GM12878 (cell line): ENCODE results near the gene SELENOO. TPM values are rescaled to one million over a fixed set of nuclear protein-coding genes. Genes with fewer than 3 reads are reported as not detected.

Source experiments
- ATAC-seq: fragments of 200-7000 bp; cut with Tn5 transposase; 3 replicates; pipeline ENCODE4 v1.9.1; 2020; ENCODE audit warnings: mild to moderate bottlenecking, moderate library complexity
- BruUV-seq: library from RNA; stranded (reverse); fragments of 400-500 nt; replicated peaks from 2 replicates; lab custom pipeline; 2021; lab: Mats Ljungman, UMichigan
- CTCF ChIA-PET: fragments of 300-600 bp; sonication (Branson Sonifier 250); formaldehyde crosslinking; extraction: SDS; loops from one replicate; lab custom pipeline; 2021; ENCODE audit warnings: inconsistent platforms; lab: Yijun Ruan, JAX
- POLR2A ChIA-PET: fragments of 350-600 bp; formaldehyde crosslinking; extraction: SDS; loops from one replicate; lab custom pipeline; 2021; ENCODE audit warnings: inconsistent platforms; lab: Charles Lee
- RAD21 ChIA-PET: fragments of 300-600 bp; sonication (Branson Sonifier 250); formaldehyde crosslinking; loops from one replicate; lab custom pipeline; 2023; ENCODE audit warnings: antibody characterized with exemption; ENCODE audit not compliant: unreplicated experiment; lab: Charles Lee
- SMC1A ChIA-PET: fragments of 300-600 bp; sonication (Branson Sonifier 250); formaldehyde crosslinking; loops from one replicate; lab custom pipeline; 2023; ENCODE audit not compliant: unreplicated experiment, uncharacterized antibody; lab: Charles Lee
- DNase-seq: peaks from one replicate; pipeline ENCODE4 v3.0.0-alpha.2; 2011; ENCODE audit warnings: low read depth, low spot score
- FAIRE-seq: peaks from 3 replicates; lab custom pipeline; 2011; peaks lifted over from hg19 to GRCh38; lab: Jason Lieb, UNC
- H2AFZ ChIP-seq: 2 replicates; pipeline ENCODE4 v1.6.0; 2011; ENCODE audit warnings: low read depth, low read length, control low read depth; ENCODE audit not compliant: control insufficient read depth
- H3K27ac ChIP-seq: 2 replicates; pipeline ENCODE4 v1.5.1; 2011; ENCODE audit warnings: control low read depth; ENCODE audit not compliant: control insufficient read depth, insufficient read depth
- H3K27me3 ChIP-seq, 2 experiments: replicated peaks in 1 of 2; 2 replicates each; pipeline versions ENCODE4 v1.6.0 to v1.6.1; 2011; ENCODE audit warnings: low read length in 1 of 2; ENCODE audit not compliant: control insufficient read depth in 2 of 2, insufficient read depth in 2 of 2
- H3K36me3 ChIP-seq, 2 experiments: 2 replicates each; pipeline ENCODE4 v1.5.1; 2011; ENCODE audit warnings: low read length in 1 of 2; ENCODE audit not compliant: control insufficient read depth in 2 of 2, insufficient read depth in 2 of 2
- H3K4me1 ChIP-seq: 2 replicates; pipeline ENCODE4 v1.6.1; 2011; ENCODE audit warnings: mild to moderate bottlenecking, low read length, moderate library complexity, mixed read lengths; ENCODE audit not compliant: control insufficient read depth, insufficient read depth
- H3K4me2 ChIP-seq: 2 replicates; pipeline ENCODE4 v1.6.0; 2011; ENCODE audit warnings: control low read depth; ENCODE audit not compliant: control insufficient read depth, insufficient read depth
- H3K4me3 ChIP-seq: fragments of 200-600 bp; sonication (generic); 2 replicates; pipeline ENCODE4 v1.5.1; 2016
- H3K79me2 ChIP-seq: 2 replicates; pipeline ENCODE4 v1.6.0; 2011; ENCODE audit warnings: low read length; ENCODE audit not compliant: control insufficient read depth, insufficient read depth
- H3K9ac ChIP-seq: 2 replicates; pipeline ENCODE4 v1.8.0; 2011; ENCODE audit warnings: low read length, control low read depth, mixed read lengths; ENCODE audit not compliant: control insufficient read depth, insufficient read depth
- H3K9me3 ChIP-seq: replicated peaks from 3 replicates; pipeline ENCODE4 v1.5.1; 2011; ENCODE audit warnings: mild to moderate bottlenecking, low read length; ENCODE audit not compliant: control insufficient read depth, insufficient read depth
- H4K20me1 ChIP-seq: 2 replicates; pipeline ENCODE4 v1.6.0; 2011; ENCODE audit not compliant: control insufficient read depth, insufficient read depth
- BACH1 ChIP-seq: fragments of 450-650 bp; IDR thresholded peaks from 2 replicates; pipeline ENCODE4 v1.6.1; 2017; ENCODE audit warnings: mild to moderate bottlenecking, borderline replicate concordance
- BHLHE40 ChIP-seq, 2 experiments: fragments of 450-650 bp in 1 of 2; IDR thresholded peaks; 2 replicates each; pipeline ENCODE4 v1.6.1; 2011 to 2017; ENCODE audit warnings: low read depth in 2 of 2, borderline replicate concordance in 1 of 2, improper control_type of control experiment in 1 of 2, low read length in 1 of 2, mild to moderate bottlenecking in 1 of 2
- CBX5 ChIP-seq: sonication (generic); IDR thresholded peaks from 2 replicates; pipeline ENCODE4 v1.6.1; 2016; ENCODE audit warnings: low read depth, moderate library complexity, mild to moderate bottlenecking, inconsistent platforms
- EED ChIP-seq: sonication (generic); IDR thresholded peaks from 2 replicates; pipeline ENCODE4 v1.6.1; 2016; ENCODE audit warnings: antibody characterized with exemption, low read depth
- GABPA ChIP-seq: IDR thresholded peaks from 2 replicates; pipeline ENCODE4 v1.6.1; 2014; ENCODE audit warnings: antibody characterized with exemption, low read depth, mild to moderate bottlenecking, inconsistent platforms
- JUNB ChIP-seq: IDR thresholded peaks from 2 replicates; pipeline ENCODE4 v1.6.1; 2016; ENCODE audit warnings: antibody characterized with exemption, mild to moderate bottlenecking
- JUND ChIP-seq: IDR thresholded peaks from 2 replicates; pipeline ENCODE4 v1.6.1; 2012; ENCODE audit warnings: low read depth, mild to moderate bottlenecking, low read length, improper control_type of control experiment, moderate library complexity
- SMC3 ChIP-seq: IDR thresholded peaks from 2 replicates; pipeline ENCODE4 v1.6.1; 2011; ENCODE audit warnings: low read length, improper control_type of control experiment, borderline replicate concordance
- STAT1 ChIP-seq: fragments of 450-650 bp; conservative IDR thresholded peaks from 2 replicates; pipeline ENCODE4 v1.6.1; 2014; ENCODE audit warnings: antibody characterized with exemption, mild to moderate bottlenecking
- ZNF207 ChIP-seq: fragments of 450-650 bp; IDR thresholded peaks from 2 replicates; pipeline ENCODE4 v1.6.1; 2014; ENCODE audit warnings: antibody characterized with exemption, mild to moderate bottlenecking, borderline replicate concordance
- ZNF274 ChIP-seq: IDR thresholded peaks from one replicate; pipeline ENCODE4 v1.8.0; 2011; ENCODE audit not compliant: insufficient read length, insufficient read depth
- ZNF687 ChIP-seq: fragments of 450-650 bp; IDR thresholded peaks from 2 replicates; pipeline ENCODE4 v1.6.1; 2017; ENCODE audit warnings: mild to moderate bottlenecking, moderate library complexity
- WGBS: methylation state at CpG from one replicate; pipeline ENCODE4 v1.1.6; 2016; ENCODE audit warnings: low lambda C conversion rate; ENCODE audit not compliant: insufficient replicate concordance, insufficient coverage; ENCODE audit errors: missing lambda C conversion rate; 5-methylcytosine and 5-hydroxymethylcytosine counted together
- in situ Hi-C: fragments of 300-500 bp; cut with MboI; formaldehyde crosslinking; loops from 9 replicates; pipeline ENCODE4 v1.14.3; 2018; ENCODE audit warnings: mixed read lengths
- intact Hi-C: fragments of 100-400 bp; cut with micrococcal nuclease; formaldehyde crosslinking; loops from one replicate; pipeline ENCODE4 v1.14.2; 2022; ENCODE audit not compliant: unreplicated experiment
- polyA plus RNA-seq, 11 experiments: library from polyadenylated mRNA; depleted of rRNA in 4 of 11; unstranded in 6 of 11; stranded (reverse) in 5 of 11; fragments of >200 nt; fragmentation: Nextera tagmentation in 4 of 11; fragmentation: Illumina TruSeq in 1 of 11; extraction: Ambion mirVana in 4 of 11; extraction: Trizol in 1 of 11; gene quantifications; 1 replicate in 1 of 11; 2 replicates in 10 of 11; pipeline versions ENCODE4 v1.2.1 to v1.2.3, GENCODE V29; 2011 to 2016; ENCODE audit warnings: inconsistent platforms in 2 of 11, missing spikeins in 2 of 11, low read depth in 1 of 11
- total RNA-seq, 4 experiments: library from RNA; depleted of rRNA in 3 of 4; stranded (reverse); fragments of >200 nt in 3 of 4; fragmentation: Illumina TruSeq in 1 of 4; extraction: Trizol in 1 of 4; gene quantifications; 2 replicates each; pipeline versions ENCODE4 v1.2.1 to v1.2.3, GENCODE V29; 2013 to 2021
- TF ChIP-seq, protein P1 (sequence below): fragments of 450-650 bp; IDR thresholded peaks from 2 replicates; pipeline ENCODE4 v1.6.1; 2016; ENCODE audit warnings: mild to moderate bottlenecking, moderate library complexity, borderline replicate concordance
- TF ChIP-seq, protein P2 (sequence below): IDR thresholded peaks from 2 replicates; pipeline ENCODE4 v1.6.1; 2012; ENCODE audit warnings: low read depth, low read length, improper control_type of control experiment

The SELENOO gene
- total and polyA plus RNA-seq, 10 of the 15 experiments (the other 5 are each of a cell fraction or from before 2014, with no cell fraction given): 0.42 to 23.3 (median 3.3) TPM

- TF ChIP-seq CBX5 (no peak), GABPA (no peak), ZNF207 (no peak), JUND (no peak), SMC3 (peak; percentile 38; the same call in 1 of the 2 replicates), ZNF274 (no peak)
- TF ChIP-seq, all 136 proteins: peak for 3
Measured at GRCh38 chr22:50236731-50237409, 36.1 kb downstream of the SELENOO start (continued).

DNA sequence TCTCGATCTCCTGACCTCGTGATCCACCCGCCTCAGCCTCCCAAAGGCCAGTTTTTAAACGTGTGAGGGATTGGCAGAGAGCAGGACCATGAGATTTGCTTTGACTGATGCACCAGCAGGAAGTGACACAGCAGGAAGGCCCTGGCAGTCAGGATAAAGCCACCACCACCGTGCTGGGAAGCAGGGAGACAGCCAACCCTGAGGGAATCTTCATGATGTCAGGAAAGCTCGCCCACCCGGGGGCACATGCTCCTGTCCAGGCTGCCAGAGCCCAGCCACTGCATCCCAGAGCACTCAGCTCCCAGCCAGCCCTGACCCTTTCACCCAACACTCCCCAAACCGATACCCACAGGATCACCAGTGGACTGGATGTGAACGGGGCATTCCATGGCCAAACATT lies 37.9 kb downstream of the SELENOO start:
- no peak overlapping the region for H3K27ac ChIP-seq
- H3K9ac ChIP-seq: no peak overlapping the region
- DNase-seq (no peak), ATAC-seq (no peak), FAIRE-seq (no peak)
- POLR2A ChIA-PET: no interaction called here
- H3K4me1 ChIP-seq: no peaks in the 10 kb centered on the region; the same call in 1 of the 2 replicates
- SMC1A ChIA-PET: interaction anchor here (0.6 to 1.3 kb wide), 2 partner anchors 85 to 119 kb away, joined by 3 to 4 read pairs; no protein-coding TSS in a partner anchor
- TF ChIP-seq, protein P1, sequence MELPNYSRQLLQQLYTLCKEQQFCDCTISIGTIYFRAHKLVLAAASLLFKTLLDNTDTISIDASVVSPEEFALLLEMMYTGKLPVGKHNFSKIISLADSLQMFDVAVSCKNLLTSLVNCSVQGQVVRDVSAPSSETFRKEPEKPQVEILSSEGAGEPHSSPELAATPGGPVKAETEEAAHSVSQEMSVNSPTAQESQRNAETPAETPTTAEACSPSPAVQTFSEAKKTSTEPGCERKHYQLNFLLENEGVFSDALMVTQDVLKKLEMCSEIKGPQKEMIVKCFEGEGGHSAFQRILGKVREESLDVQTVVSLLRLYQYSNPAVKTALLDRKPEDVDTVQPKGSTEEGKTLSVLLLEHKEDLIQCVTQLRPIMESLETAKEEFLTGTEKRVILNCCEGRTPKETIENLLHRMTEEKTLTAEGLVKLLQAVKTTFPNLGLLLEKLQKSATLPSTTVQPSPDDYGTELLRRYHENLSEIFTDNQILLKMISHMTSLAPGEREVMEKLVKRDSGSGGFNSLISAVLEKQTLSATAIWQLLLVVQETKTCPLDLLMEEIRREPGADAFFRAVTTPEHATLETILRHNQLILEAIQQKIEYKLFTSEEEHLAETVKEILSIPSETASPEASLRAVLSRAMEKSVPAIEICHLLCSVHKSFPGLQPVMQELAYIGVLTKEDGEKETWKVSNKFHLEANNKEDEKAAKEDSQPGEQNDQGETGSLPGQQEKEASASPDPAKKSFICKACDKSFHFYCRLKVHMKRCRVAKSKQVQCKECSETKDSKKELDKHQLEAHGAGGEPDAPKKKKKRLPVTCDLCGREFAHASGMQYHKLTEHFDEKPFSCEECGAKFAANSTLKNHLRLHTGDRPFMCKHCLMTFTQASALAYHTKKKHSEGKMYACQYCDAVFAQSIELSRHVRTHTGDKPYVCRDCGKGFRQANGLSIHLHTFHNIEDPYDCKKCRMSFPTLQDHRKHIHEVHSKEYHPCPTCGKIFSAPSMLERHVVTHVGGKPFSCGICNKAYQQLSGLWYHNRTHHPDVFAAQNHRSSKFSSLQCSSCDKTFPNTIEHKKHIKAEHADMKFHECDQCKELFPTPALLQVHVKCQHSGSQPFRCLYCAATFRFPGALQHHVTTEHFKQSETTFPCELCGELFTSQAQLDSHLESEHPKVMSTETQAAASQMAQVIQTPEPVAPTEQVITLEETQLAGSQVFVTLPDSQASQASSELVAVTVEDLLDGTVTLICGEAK: no peak
- TF ChIP-seq EED (no peak), BACH1 (no peak), ZNF687 (no peak), BHLHE40 (IDR thresholded peaks at IDR 0.05; ENCODE audit: borderline replicate concordance in 1 of 2, low read depth in 2 of 2, low read length in 1 of 2) (no peak), JUNB (no peak), STAT1 (no peak)
- TF ChIP-seq, protein P2, sequence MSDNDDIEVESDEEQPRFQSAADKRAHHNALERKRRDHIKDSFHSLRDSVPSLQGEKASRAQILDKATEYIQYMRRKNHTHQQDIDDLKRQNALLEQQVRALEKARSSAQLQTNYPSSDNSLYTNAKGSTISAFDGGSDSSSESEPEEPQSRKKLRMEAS: no peak
- RAD21 ChIA-PET: no interaction called here
- no peak overlapping the region for H3K4me3 ChIP-seq
- no peaks in the 10 kb centered on the region; the same call in 1 of the 2 replicates for H4K20me1 ChIP-seq
- CTCF ChIA-PET: interaction anchor here (1.1 to 2.0 kb wide), 2 partner anchors 122 to 471 kb away, joined by 3 to 4 read pairs; no protein-coding TSS in a partner anchor
- H3K9me3 ChIP-seq: no peaks in the 10 kb centered on the region
- no peak overlapping the region for H2AFZ ChIP-seq
- no TSS peak for BruUV-seq
- H3K27me3 ChIP-seq: no peaks in the 10 kb centered on the region
- peaks cover 3 to 12% of the 10 kb centered on the region in 2 experiments; a peak in 2 of 4 replicates for H3K36me3 ChIP-seq
- in situ Hi-C loops (no loop called here), intact Hi-C loops (no loop called here)
- H3K79me2 ChIP-seq: peaks cover 38% of the 10 kb centered on the region
- 89% methylated on average over 9 of the region's 9 CpGs for WGBS
- no peak overlapping the region for H3K4me2 ChIP-seq
